Subcutaneous abdominal adipose tissue (tissue), 5 donors: Measurements from ENCODE around the gene SYNJ2BP.

Experiments used
- H3K27ac ChIP-seq: one replicate; pipeline ENCODE4 v1.7.0; 2013; ENCODE audit warnings: low read depth, mild to moderate bottlenecking, inconsistent platforms, low read length, moderate library complexity
- H3K27me3 ChIP-seq, 5 donors: one replicate each; pipeline ENCODE4 v1.7.0; 2013; ENCODE audit warnings: low read length in 5 of 5, inconsistent platforms in 1 of 5; ENCODE audit not compliant: control insufficient read depth in 5 of 5, insufficient read depth in 4 of 5
- H3K36me3 ChIP-seq, 5 donors: one replicate each; pipeline ENCODE4 v1.7.0; 2013; ENCODE audit warnings: low read length in 5 of 5; ENCODE audit not compliant: control insufficient read depth in 5 of 5, insufficient read depth in 5 of 5
- H3K4me1 ChIP-seq, 5 donors: one replicate each; pipeline ENCODE4 v1.7.0; 2013; ENCODE audit warnings: low read length in 5 of 5, mild to moderate bottlenecking in 3 of 5, moderate library complexity in 1 of 5; ENCODE audit not compliant: control insufficient read depth in 5 of 5, insufficient read depth in 5 of 5
- H3K4me3 ChIP-seq, 5 donors: one replicate each; pipeline ENCODE4 v1.7.0; 2013; ENCODE audit warnings: low read length in 5 of 5, low read depth in 1 of 5
- H3K9ac ChIP-seq, 5 donors: one replicate each; pipeline ENCODE4 v1.7.0; 2013; ENCODE audit warnings: low read length in 5 of 5, mild to moderate bottlenecking in 4 of 5, moderate library complexity in 3 of 5
- H3K9me3 ChIP-seq, 5 donors: one replicate each; pipeline ENCODE4 v1.7.0; 2013; ENCODE audit warnings: low read length in 5 of 5; ENCODE audit not compliant: control insufficient read depth in 5 of 5
- donor health status: healthy.
- donor health status: healthy.
- donor health status: healthy.
- donor health status: healthy.
- donor health status: healthy.

SYNJ2BP gene

DNA sequence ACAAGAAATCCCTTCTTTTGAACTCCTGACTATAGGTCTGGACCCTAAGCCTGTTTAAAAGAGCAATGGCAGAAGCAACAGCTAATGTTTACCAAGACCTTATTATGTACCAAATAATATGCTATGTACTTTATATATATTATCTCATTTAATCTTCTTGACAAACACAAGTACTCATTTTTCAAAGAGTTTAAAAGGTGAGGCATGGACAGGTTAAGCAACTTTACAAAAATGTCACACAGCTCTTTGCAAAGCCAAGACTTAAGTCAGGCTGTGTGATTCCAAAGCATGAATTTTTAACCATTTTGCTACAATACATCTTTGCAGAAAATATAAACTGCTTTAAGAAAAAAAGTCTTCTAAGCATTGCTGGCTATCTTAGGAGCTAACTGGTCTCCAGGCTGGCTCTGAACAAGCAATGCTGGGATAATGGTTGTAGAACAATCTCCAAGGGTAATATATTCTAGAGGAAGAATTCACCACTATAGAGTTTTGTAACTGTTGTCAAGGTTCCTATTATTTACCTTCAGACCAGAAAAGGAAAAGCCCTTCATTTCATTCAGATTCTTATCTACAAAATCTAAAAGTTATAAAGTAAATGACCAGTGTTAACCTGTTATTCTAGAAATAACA is 22.1 kb downstream of the SYNJ2BP start:
- Histone ChIP-seq H3K9me3 (no peaks in the 10 kb centered on the region), H3K9ac (no peak overlapping the region), H3K4me3 (no peak overlapping the region), H3K36me3 (peaks cover 0 to 14% (median 10%) of the 10 kb centered on the region in 5 donors), H3K27ac (no peak overlapping the region), H3K4me1 (no peaks in the 10 kb centered on the region), H3K27me3 (no peaks in the 10 kb centered on the region)

DNA sequence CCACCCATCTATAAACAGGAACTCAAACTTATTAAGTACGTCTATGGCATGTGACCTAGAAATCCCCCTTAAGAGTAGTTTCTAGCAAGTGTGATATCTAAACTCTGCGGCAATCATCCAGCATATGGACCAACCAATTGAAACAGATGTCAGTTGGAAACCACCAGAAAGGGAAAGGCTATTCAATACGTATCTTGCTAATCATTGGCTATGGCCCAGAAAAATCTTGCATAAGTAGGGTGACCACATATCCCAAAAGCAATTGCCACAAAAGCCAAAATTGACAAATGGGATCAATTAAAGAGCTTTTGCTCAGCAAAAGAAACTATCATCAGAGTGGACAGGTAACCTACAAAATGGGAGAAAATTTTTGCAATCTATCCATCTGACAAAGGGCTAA is 24.2 kb downstream of the SYNJ2BP start:
- Histone ChIP-seq H3K9ac (no peak overlapping the region), H3K27ac (no peak overlapping the region), H3K9me3 (no peaks in the 10 kb centered on the region), H3K27me3 (no peaks in the 10 kb centered on the region), H3K4me3 (no peak overlapping the region), H3K36me3 (peaks cover 5 to 13% (median 9%) of the 10 kb centered on the region in 5 donors), H3K4me1 (no peaks in the 10 kb centered on the region)

DNA sequence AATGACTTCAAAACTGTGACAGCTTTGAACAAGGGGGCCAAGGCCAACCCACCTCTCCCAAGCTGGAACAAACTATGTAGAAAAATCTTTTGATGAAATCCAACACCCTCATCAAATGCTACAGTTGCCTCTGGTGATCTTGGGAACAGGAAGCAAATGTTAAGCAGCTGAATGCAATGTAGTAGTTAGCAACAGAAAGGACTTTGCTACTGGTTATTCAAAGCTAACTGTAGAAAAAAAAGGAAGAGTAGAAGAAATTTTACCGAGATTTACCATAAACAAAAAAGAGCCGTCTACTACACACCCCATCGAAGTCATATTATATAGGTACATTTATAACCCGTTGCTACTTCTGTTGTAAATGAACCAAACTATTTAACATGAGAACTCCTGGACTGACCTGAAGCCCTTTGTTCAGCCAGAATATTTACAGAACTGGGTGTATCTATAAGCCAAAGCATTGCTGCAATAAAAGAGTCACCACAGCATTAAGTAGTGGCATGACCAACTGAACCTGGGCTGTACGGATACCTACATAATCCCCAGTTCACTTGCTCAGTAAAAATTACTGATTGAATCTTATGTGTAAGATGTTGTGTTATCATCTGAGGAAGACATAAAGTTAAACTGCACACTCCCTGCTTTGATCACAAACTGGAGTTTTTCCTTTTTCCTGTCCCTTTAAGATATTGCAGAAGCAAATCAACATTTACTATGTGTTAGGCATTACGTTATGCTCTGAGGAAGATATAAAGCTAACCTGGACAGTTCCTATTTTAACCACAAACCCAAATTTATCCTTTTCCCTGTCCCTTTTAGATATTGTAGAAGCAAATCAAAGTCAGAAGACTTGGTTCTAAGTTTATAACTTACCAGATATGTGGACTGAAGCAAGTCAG is 25.1 kb downstream of the SYNJ2BP start:
- Histone ChIP-seq H3K27ac (no peak overlapping the region), H3K9me3 (no peaks in the 10 kb centered on the region), H3K36me3 (peaks cover 0 to 10% (median 4%) of the 10 kb centered on the region in 5 donors), H3K27me3 (no peaks in the 10 kb centered on the region), H3K4me1 (no peaks in the 10 kb centered on the region), H3K9ac (no peak overlapping the region), H3K4me3 (no peak overlapping the region)

DNA sequence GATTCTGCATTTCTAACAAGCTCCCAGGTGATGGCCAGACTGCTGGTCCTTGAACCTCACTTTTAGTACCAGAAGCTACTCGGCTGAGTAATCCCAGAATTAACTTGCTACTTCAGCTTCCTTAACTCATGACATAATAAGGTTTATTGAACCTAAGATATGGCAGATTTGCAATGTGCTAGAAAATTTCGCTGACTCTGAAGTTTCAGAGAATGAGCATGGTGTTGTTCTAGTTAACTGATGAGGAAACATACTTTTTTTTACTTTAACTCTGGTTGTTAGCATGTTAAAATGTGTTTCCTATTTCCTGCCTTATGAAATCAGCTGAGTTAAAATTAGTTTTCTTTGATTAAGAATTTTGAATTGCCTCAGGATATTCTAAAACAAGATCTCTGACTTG is 34.4 kb downstream of the SYNJ2BP start:
- no peaks in the 10 kb centered on the region for H3K9me3 ChIP-seq
- H3K4me3 ChIP-seq: no peak overlapping the region
- H3K4me1 ChIP-seq: peaks cover 0 to 6% (median 0%) of the 10 kb centered on the region in 5 donors
- peaks cover 0 to 40% (median 22%) of the 10 kb centered on the region in 5 donors for H3K36me3 ChIP-seq
- no peak overlapping the region for H3K27ac ChIP-seq
- no peaks in the 10 kb centered on the region for H3K27me3 ChIP-seq
- no peak overlapping the region for H3K9ac ChIP-seq

DNA sequence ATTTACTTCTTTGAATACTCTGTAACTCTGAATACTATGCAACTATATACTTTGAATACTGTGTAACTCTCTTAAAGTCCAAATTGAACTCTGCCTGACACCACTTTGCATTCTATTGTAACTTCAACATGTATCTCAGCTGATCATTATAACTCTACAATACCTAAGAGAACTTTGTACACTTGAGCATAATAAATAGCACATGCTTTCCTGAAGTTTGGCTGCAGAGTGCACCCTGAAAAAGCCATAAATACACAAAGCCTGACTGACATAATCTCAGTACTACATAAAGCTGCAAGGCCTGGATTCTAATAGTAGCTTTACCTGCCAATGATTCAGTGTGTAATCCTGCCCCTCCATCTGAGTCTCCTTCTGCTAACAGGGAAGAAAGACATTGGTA is 36.1 kb downstream of the SYNJ2BP start:
- Histone ChIP-seq H3K9ac (no peak overlapping the region), H3K9me3 (no peaks in the 10 kb centered on the region), H3K4me1 (peaks cover 0 to 6% (median 0%) of the 10 kb centered on the region in 5 donors), H3K4me3 (no peak overlapping the region), H3K27ac (no peak overlapping the region), H3K36me3 (peaks cover 2 to 43% (median 13%) of the 10 kb centered on the region in 5 donors), H3K27me3 (no peaks in the 10 kb centered on the region)

DNA sequence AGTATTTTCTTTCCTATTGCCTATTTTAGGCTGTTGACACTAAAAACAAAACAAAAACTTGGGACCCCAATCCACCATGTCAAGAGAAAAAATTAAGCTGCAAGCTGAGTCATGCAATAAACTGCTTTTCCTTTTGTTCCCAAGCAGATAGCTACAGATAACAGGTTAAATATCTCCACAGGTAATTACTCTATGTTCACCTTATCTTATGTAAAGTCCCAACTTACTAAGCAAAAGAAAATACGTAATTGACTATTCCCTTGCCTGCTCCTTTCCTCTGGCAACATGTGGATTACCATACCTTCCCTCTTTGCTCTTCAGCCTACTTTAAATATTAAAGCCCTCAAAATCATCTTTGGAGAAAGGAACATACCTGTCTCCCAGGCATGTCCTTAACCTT is 38.2 kb downstream of the SYNJ2BP start:
- no peaks in the 10 kb centered on the region for H3K9me3 ChIP-seq
- no peak overlapping the region for H3K27ac ChIP-seq
- peaks cover 0 to 6% (median 0%) of the 10 kb centered on the region in 5 donors for H3K4me1 ChIP-seq
- H3K9ac ChIP-seq: no peak overlapping the region
- H3K4me3 ChIP-seq: no peak overlapping the region
- H3K36me3 ChIP-seq: peaks cover 18 to 49% (median 28%) of the 10 kb centered on the region in 5 donors
- H3K27me3 ChIP-seq: no peaks in the 10 kb centered on the region
